Measurements from ENCODE around the gene MAP3K20. TPM values are rescaled to one million over a fixed set of nuclear protein-coding genes. Genes with fewer than 3 reads are reported as not detected.

MAP3K20 gene
- polyA plus RNA-seq, 1 experiment, result 74.6 TPM

DNA sequence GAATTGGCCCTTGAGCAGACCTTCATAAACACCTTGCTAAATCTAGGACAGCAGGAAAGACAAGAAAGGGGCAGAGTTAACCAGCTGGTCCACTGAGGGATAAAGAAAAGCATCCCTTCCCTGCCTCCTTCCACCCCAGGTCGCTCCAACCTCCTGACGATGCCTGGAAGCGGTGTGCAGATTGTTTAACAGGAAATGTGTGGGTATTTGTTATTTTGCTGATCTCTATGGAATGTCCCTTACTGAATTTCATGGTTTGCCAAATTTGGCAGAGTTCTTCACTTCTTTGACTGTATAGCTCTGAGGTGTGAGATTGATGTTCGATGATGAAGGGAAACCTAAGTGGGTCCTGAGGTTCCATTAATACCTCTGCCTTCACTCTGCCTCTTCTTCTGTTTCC is 72.9 kb downstream of the MAP3K20 start:
- Histone ChIP-seq H3K4me3 (ENCODE audit: low read depth, low read length) (no peak overlapping the region), H3K27me3 (ENCODE audit: control insufficient read depth, insufficient read depth, low read length) (no peaks in the 10 kb centered on the region), H3K9me3 (ENCODE audit: control insufficient read depth, insufficient read depth, low read length) (no peaks in the 10 kb centered on the region), H3K27ac (ENCODE audit: low read depth, low read length) (no peak overlapping the region)
- ChIA-PET CTCF (no interaction called here), POLR2A (no interaction called here)
- TF ChIP-seq CTCF (IDR thresholded peaks at IDR 0.05; ENCODE audit: low read depth, low read length), result no peak
- DNase-seq (ENCODE audit: low read depth, low spot score), result no peak

DNA sequence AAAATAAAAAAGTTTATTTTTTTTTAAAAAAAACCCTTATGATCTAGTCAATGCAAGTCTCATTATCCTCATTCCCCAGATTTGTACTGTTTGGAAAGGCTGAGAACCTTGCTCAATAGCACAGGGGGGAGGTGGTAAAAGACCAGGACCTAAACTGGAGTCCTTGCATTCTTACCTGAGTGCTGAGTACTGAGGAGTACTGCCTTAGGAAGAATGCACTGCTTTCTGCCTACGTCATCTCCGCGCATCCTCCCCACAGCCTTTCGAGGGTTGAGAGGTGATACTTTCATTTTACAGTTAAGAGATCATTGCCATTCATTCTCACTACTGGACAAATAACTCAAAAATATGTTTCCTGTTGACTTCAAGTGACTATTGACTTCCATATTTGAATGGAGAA is 73.8 kb downstream of the MAP3K20 start:
- DNase-seq (ENCODE audit: low read depth, low spot score), result no peak
- CTCF ChIA-PET, result no interaction called here
- no peak overlapping the region for H3K27ac ChIP-seq (ENCODE audit: low read depth, low read length)
- TF ChIP-seq CTCF (IDR thresholded peaks at IDR 0.05; ENCODE audit: low read depth, low read length), result no peak
- no peak overlapping the region for H3K4me3 ChIP-seq (ENCODE audit: low read depth, low read length)
- H3K9me3 ChIP-seq (ENCODE audit: control insufficient read depth, insufficient read depth, low read length), result no peaks in the 10 kb centered on the region
- no peaks in the 10 kb centered on the region for H3K27me3 ChIP-seq (ENCODE audit: control insufficient read depth, insufficient read depth, low read length)
- POLR2A ChIA-PET, result no interaction called here

DNA sequence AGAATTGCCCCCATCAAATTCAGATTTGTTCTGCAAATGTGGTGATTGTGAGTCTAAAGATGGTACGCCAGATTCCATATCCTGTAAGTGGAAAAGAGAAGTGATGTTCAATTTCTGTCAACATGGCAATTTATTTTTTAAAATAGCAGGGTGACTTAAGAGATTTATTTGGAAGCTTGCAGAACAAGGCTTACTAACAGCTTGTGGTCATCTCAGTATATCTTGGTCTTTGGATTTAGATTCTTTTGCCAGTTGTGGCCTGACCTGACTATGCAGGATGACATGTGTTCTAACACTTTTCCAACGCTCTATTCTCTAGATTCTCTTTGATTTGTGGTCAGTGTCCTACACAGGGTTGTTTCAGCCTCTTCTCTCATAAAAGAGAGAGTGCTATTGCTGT is 74.4 kb downstream of the MAP3K20 start:
- TF ChIP-seq CTCF (IDR thresholded peaks at IDR 0.05; ENCODE audit: low read depth, low read length), result no peak
- no peaks in the 10 kb centered on the region for H3K9me3 ChIP-seq (ENCODE audit: control insufficient read depth, insufficient read depth, low read length)
- POLR2A ChIA-PET, result no interaction called here
- CTCF ChIA-PET, result no interaction called here
- H3K4me3 ChIP-seq (ENCODE audit: low read depth, low read length), result no peak overlapping the region
- DNase-seq (ENCODE audit: low read depth, low spot score), result no peak
- H3K27ac ChIP-seq (ENCODE audit: low read depth, low read length), result no peak overlapping the region
- no peaks in the 10 kb centered on the region for H3K27me3 ChIP-seq (ENCODE audit: control insufficient read depth, insufficient read depth, low read length)

GRCh38 chr2:173150963-173151362 is 75.3 kb downstream of the MAP3K20 start:
- H3K9me3 ChIP-seq (ENCODE audit: control insufficient read depth, insufficient read depth, low read length), result no peaks in the 10 kb centered on the region
- no peak overlapping the region for H3K4me3 ChIP-seq (ENCODE audit: low read depth, low read length)
- CTCF ChIA-PET, result no interaction called here
- H3K27ac ChIP-seq (ENCODE audit: low read depth, low read length), result no peak overlapping the region
- DNase-seq (ENCODE audit: low read depth, low spot score), result no peak
- no peaks in the 10 kb centered on the region for H3K27me3 ChIP-seq (ENCODE audit: control insufficient read depth, insufficient read depth, low read length)
- POLR2A ChIA-PET, result no interaction called here
- no peak for TF ChIP-seq CTCF (IDR thresholded peaks at IDR 0.05; ENCODE audit: low read depth, low read length)

GRCh38 chr2:173151671-173152401 is 76.2 kb downstream of the MAP3K20 start:
- peaks cover 4% of the 10 kb centered on the region for H3K9me3 ChIP-seq (ENCODE audit: control insufficient read depth, insufficient read depth, low read length)
- peak overlapping the region; percentile 31 for H3K27ac ChIP-seq (ENCODE audit: low read depth, low read length)
- H3K27me3 ChIP-seq (ENCODE audit: control insufficient read depth, insufficient read depth, low read length), result no peaks in the 10 kb centered on the region
- no peak overlapping the region for H3K4me3 ChIP-seq (ENCODE audit: low read depth, low read length)
- DNase-seq (ENCODE audit: low read depth, low spot score), result no peak
- CTCF ChIA-PET, result interaction anchor here (1.5 kb wide), 1 partner anchor 129 kb away, joined by 3 read pairs; no protein-coding TSS in a partner anchor
- POLR2A ChIA-PET, result interaction anchor here (1.0 kb wide), 1 partner anchor 65 kb away, joined by 3 read pairs; no protein-coding TSS in a partner anchor
- no peak for TF ChIP-seq CTCF (IDR thresholded peaks at IDR 0.05; ENCODE audit: low read depth, low read length)

Data from AG04450 (cell line).